GM18520 (cell line): ENCODE results near the gene SFXN3.
"Not testable (repeated sequence)": the region's sequence is repeated elsewhere in the genome, so short reads cannot be mapped to it uniquely, and the experiment has no call there.

Experiments
- ATAC-seq: cut with Tn5 transposase; IDR thresholded peaks from one replicate; pipeline ENCODE4 v1.9.1; 2021; ENCODE audit not compliant: unreplicated experiment

The SFXN3 gene

DNA sequence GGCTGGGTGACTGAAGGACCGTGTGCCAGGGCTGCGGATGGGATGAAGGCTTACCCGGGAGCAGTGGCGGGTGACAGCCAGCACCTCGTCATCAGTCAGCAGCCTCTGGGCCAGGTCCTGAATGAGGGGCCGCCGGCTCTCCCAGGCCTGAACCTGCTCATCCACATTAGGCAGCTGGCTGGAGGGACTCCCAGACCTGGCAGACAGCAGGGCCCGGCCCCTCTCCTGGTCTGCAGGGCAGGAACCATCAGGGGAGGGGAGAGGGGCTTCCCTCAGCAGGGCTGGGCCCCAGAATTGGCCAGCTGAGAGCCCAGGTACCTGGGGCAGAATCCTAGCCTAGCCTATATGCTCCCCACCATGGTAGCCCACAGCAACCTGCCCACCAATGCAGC lies 15.5 kb upstream of the SFXN3 start:
- ATAC-seq: no peak

GRCh38 chr10:101016814-101017213 lies 14.2 kb upstream of the SFXN3 start:
- ATAC-seq: no peak

GRCh38 chr10:101018118-101018599 lies 12.9 kb upstream of the SFXN3 start:
- ATAC-seq: no peak

DNA sequence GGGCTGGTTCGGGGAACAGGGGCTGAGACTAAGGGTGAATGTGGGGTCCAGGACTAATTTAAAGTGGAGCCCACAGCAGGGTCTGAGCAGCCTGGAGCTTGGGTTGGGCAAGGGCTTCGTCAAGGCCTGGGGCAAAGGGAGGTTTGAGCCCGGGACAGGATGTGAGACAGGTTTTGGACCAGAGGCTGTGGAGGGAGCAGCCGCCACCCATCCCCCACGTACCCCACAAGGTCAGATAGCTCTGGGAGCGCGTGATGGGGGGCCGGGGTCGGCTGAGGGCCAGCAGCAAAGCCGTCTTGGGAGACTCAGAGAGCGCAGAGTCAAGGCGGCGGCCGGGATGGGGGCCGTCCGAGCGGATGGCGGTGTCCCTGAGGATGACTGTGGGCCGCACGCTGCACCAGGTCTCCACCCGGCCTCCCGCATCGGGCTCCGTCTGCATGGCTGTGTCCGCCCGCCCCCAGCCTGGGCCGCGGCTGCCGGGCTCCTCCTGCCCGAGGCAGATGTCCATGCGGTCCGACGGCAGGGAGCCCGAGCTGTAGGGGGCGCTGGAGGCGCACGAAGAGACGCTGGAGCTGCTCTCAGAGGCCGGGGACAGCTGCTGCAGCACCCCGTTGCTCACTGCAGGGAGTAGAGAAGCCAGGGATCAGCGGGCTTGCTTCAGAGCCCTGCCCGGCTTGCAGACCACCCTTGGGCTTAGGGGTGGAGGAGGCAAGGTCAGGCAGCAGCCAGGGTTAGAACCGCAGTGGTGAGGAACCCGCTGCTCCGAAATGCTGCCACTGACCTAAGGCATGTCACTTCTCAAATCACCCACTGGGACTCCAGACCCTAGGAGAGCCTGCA lies 12.2 kb upstream of the SFXN3 start:
- ATAC-seq: no peak

GRCh38 chr10:101019440-101019703 lies 11.7 kb upstream of the SFXN3 start:
- ATAC-seq: no peak

DNA sequence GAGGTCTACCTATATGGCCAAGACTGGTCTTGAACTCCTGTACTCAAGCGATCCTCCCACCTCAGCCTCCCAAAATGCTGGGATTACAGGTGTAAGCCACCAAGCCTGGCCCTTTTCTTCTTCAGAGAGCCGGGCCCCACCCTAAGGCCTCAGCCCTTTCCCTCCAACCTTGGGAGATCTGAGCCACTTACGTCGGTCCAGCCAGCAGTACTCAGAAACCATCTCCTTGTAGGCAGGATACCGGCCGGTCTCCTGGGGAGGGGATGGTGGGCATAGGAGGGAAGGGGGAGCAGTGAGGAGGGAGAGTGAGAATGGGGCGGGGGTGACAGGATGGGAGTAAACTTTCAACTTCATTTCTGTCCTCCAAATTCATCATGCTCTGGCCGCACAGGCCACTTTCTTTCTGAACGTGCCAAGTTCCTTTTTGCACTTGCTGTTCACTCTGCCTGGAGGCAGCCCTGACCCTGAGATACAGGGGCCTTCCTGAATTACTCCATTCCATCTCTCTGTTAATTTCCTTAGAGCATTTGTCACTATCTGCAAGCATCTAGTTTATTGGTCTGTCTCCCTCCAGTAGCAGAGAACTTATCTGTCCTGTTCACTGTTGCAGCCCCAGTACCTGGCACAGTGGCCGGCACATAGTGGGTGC lies 10.5 kb upstream of the SFXN3 start:
- ATAC-seq: no peak

DNA sequence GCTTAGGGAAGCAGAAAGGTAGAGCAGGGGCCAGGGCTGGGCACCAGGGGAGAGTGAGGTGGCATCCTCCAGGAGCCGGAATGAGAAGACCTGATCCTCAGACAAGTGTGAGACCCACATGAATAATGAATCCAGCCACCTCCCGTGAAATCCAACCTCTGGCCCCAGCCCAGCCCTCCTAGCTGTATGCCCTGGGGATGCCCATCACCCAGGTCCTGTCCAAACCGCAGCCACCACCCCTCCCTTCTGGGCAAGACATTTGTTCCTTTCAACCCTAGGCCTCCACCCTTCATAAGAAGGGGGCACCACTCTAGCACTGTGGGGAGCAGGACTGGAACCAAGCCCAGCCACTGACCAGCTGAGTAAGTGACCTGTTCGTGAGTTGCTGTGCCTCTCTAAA lies 9.8 kb upstream of the SFXN3 start:
- ATAC-seq: no peak

GRCh38 chr10:101021692-101022251 lies 9.3 kb upstream of the SFXN3 start:
- ATAC-seq: no peak

- no peak for ATAC-seq
These were observed 7.9 kb upstream of the SFXN3 start for GRCh38 chr10:101022967-101023705.

DNA sequence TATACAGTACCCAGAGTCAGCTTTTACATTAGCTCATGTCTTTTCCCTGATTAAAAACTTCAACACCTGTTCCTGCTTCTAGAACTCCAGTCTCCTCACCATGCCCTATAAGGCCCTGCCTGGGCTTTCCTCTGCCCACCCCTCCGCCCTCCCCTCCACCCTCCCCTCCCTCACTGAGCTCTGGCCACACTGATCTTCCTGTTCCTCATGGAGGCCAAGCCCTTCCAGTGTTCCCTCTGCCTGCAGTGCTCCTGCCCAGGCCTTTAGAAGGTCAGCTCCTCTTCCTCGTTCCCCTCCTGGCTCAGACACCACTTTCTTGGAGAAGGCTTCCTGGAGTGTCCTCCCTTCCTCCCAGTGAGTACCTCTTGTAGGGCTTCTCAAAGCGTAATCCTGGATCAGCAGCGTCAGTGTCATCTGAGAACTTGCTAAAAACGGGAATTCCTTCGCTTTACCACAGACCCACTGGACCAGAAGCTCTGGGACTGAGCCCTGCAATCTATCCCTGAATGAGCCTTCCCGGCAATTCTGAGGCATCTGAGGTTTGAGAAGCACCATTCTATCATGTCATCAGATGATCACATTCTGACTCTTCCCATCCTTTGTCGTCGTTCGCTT lies 3.8 kb upstream of the SFXN3 start:
- no peak for ATAC-seq

- no peak for ATAC-seq
These were observed 2.3 kb upstream of the SFXN3 start for GRCh38 chr10:101028446-101029337.

DNA sequence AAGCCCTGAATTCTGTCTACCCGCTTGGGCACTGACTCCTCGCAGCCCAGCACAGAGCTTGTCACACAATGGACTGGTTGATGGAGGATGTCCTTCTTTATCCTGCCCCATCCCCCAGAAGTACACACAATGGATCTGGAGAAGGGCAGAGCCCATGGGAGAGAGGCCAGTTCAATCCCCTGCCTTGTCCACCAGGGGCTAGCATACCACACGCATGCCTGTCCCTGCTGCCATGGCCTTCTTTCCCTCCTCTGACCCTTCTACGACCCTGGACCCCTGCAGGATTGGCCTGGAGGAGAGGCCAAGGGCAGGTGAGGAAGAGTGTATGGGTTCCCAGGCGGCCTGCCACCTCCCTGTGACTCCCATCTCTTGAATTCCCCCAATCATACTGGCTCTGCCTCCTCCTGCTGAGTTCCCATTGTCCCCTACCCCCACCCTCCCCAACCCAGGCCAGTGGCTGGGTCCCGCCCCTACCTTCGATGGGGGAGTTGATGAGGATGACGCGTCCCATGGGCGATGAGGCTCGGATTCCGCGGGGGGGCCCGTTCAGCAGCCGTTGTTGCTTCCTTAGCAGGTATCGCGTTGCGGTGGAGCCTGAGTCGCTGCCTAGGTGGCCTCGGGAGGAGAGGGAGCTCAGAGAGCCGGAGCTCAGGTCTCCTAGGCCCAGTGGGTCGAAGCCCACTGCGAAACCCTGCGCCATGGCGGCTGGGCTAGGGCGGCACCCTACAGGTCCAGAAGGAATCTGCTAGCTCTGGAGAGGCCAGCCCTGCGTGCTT lies 1.3 kb upstream of the SFXN3 start:
- ATAC-seq: no peak

DNA sequence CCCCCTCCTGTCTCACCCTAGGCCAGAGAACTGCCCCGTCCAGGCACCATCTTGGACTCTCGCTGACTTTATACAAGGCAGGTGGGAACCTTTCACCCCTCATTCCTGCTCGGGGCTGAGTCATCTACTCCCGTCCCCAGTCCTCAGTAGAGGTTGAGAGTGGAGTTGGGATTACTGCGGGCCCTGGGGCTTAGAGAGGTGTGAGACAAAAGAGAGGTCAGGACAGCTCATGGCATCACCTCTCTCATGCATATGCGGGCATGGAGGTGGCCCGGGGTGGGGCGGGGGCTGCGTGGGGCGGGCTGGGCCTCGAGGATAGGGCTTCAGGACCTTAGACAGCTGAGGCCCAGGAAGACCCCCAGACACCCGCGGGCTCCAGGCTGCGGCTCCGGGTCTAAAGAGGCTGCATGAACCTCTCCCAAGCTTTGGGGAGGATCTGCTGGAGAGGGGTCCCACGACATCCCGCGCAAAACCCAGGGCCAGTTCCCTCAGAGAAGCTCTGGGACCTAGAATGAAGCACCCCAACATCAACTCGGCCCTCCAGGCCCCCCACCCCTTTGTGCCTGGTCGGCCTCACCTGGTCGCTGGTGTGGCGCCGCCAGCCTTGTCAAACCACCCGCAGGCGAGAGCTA lies 422 bp upstream of the SFXN3 start:
- no peak for ATAC-seq

DNA sequence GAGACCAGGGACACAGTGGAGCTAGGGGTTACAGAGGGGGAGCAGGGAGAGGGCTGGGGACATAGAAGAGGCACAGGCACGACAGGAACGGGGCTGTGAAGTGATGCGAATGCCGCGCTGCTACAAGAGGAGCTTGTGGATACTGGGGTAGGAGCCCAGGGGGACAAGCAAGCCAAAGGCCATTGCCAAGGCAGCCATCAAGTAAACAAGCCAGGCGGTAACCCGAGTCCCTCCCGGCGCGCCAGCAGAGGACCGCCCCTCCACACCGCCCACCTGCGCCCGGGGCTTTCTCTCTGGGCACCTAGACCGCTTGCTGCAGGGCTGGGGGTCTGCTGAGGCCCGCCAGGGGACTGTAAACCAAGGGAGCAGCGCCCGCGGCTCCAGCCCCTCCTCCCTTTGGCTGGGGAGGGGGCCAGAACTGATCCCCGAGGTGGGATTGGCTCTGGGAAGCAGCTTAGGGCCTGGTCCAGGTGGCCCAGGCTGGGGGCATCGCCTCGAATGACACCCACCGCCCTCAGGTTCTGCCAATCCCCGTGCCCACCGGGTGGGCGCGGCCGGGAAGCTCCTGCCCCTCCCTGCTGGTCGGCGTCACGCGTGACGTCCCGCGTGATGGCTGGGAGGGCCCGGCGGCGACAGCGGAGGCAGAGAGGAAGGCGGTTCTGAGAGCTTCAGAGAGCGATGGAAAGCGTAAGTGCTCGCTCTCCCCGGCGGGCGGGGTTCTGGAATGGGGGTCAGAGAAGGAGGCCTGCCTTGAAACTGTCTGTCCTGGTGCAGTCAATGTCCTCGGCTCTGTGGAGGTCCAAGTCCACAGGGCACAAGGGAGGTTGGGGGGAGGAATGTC lies 982 bp downstream of the SFXN3 start:
- no peak for ATAC-seq

DNA sequence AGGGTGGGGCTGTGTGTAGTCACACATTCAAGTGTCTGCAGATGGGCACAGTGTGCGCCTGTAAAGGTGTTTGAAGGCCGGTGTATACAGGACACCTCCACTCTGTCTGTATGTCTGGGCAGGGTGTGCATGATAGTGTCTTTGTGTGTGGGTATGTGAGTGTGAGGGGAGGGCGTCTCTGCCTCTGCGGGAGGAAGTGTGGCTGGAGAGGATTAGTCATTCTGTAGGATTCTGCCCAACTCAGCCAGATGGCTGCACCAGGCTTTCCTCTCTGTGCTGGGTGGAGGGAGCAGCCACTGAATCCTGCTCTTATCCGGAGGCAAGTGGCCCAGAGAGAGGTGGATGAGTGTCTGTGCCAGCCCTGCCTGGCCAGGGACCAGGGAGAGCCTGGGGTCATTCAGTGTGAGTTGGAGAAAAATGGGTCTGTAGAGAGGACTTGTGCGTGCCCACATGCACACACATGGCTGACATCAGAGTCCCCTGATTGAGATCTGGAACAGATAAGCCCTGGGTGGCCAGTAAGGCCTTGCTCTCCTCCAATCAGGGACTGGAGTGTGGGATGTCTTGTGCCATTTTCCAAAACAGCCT lies 1.7 kb downstream of the SFXN3 start:
- no peak for ATAC-seq

DNA sequence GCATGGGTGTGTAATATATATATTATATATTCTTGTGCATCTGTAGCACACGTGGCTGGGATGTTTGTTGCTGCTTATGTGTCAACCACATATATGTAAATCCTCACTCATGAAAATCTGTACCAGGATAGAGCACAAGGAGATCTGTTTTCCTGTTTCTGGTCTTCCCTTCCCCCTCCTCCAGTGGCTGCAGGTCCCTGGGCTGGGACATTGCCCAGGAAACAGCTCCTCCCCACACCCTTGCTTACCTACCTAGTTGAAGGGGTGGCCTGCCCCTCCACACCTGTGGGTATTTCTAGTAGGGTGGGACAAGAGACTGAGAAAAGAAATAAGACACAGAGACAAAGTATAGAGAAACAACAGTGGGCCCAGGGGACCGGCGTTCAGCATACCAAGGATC lies 2.2 kb downstream of the SFXN3 start:
- no peak for ATAC-seq

- ATAC-seq: not testable (repeated sequence)
These were observed 3.4 kb downstream of the SFXN3 start for GRCh38 chr10:101034404-101034803.

- ATAC-seq: no peak
These were observed 4.3 kb downstream of the SFXN3 start for GRCh38 chr10:101035314-101035713.
